Vagina (tissue), 2 donors: ENCODE data around the gene PDK2. TPM values are rescaled to one million over a fixed set of nuclear protein-coding genes. Genes with fewer than 3 reads are reported as not detected.

ENCODE experiments used
- DNase-seq, 2 donors: peaks; one replicate each; pipeline ENCODE4 v3.0.0-alpha.2; 2017; ENCODE audit errors: extremely low spot score in 2 of 2
- H3K27ac ChIP-seq: fragments of 200-600 bp; sonication (generic); one replicate; pipeline ENCODE4 v1.5.1; 2019
- H3K27me3 ChIP-seq: fragments of 200-600 bp; sonication (generic); one replicate; pipeline ENCODE4 v1.5.1; 2019
- H3K36me3 ChIP-seq, 2 donors: fragments of 200-600 bp; sonication (generic); one replicate each; pipeline ENCODE4 v1.5.1; 2017 to 2019
- H3K4me1 ChIP-seq: fragments of 200-600 bp; sonication (generic); one replicate; pipeline ENCODE4 v1.5.1; 2019
- H3K4me3 ChIP-seq, 2 donors: fragments of 200-600 bp; sonication (generic); 1 replicate in 1 of 2; 2 replicates in 1 of 2; pipeline ENCODE4 v1.5.1; 2016 to 2019
- H3K9me3 ChIP-seq: fragments of 200-600 bp; sonication (generic); one replicate; pipeline ENCODE4 v1.5.1; 2019
- POLR2A ChIP-seq, 2 donors: fragments of 450-650 bp; IDR thresholded peaks; one replicate each; pipeline ENCODE4 v1.6.1; 2017; ENCODE audit warnings: antibody characterized with exemption in 2 of 2, mild to moderate bottlenecking in 2 of 2, moderate library complexity in 2 of 2
- POLR2AphosphoS5 ChIP-seq, 2 donors: sonication (generic); formaldehyde crosslinking; IDR thresholded peaks; one replicate each; pipeline ENCODE4 v1.9.0; 2017; ENCODE audit warnings: antibody characterized with exemption in 2 of 2, mild to moderate bottlenecking in 2 of 2, low read depth in 1 of 2; ENCODE audit not compliant: insufficient read depth in 1 of 2
- intact Hi-C: fragments of 100-400 bp; cut with DNase I; formaldehyde crosslinking; loops from one replicate; pipeline ENCODE4 v1.15.1; 2023
- total RNA-seq: library from RNA; depleted of rRNA; stranded (reverse); fragments of >200 nt; gene quantifications from one replicate; pipeline ENCODE4 v1.2.3, GENCODE V29; 2016
- TF ChIP-seq, protein P1 (sequence below), 3 experiments: fragments of 450-650 bp in 2 of 3; fragments of 200-600 bp in 1 of 3; sonication (generic) in 1 of 3; IDR thresholded peaks; one replicate each; pipeline ENCODE4 v1.5.1; 2017 to 2019; ENCODE audit warnings: antibody characterized with exemption in 3 of 3, mild to moderate bottlenecking in 2 of 3, moderate library complexity in 2 of 3

Gene PDK2
- total RNA-seq, 1 donor from 2014 or later = 44.4 TPM

- Histone ChIP-seq H3K27ac (no peak overlapping the region), H3K36me3 (no peaks in the 10 kb centered on the region), H3K4me1 (peaks cover 63% of the 10 kb centered on the region), H3K4me3 (no peak overlapping the region), H3K27me3 (no peaks in the 10 kb centered on the region), H3K9me3 (no peaks in the 10 kb centered on the region)
- no peak for DNase-seq
- intact Hi-C loops = no loop called here
- no peak for TF ChIP-seq POLR2A (IDR thresholded peaks at IDR 0.05)
- TF ChIP-seq, protein P1, sequence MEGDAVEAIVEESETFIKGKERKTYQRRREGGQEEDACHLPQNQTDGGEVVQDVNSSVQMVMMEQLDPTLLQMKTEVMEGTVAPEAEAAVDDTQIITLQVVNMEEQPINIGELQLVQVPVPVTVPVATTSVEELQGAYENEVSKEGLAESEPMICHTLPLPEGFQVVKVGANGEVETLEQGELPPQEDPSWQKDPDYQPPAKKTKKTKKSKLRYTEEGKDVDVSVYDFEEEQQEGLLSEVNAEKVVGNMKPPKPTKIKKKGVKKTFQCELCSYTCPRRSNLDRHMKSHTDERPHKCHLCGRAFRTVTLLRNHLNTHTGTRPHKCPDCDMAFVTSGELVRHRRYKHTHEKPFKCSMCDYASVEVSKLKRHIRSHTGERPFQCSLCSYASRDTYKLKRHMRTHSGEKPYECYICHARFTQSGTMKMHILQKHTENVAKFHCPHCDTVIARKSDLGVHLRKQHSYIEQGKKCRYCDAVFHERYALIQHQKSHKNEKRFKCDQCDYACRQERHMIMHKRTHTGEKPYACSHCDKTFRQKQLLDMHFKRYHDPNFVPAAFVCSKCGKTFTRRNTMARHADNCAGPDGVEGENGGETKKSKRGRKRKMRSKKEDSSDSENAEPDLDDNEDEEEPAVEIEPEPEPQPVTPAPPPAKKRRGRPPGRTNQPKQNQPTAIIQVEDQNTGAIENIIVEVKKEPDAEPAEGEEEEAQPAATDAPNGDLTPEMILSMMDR (IDR thresholded peaks at IDR 0.05) = no peak
- TF ChIP-seq POLR2AphosphoS5 (IDR thresholded peaks at IDR 0.05; ENCODE audit: insufficient read depth in 1 of 2, low read depth in 1 of 2) = no peak
Observed at GRCh38 chr17:50097926-50098325, 2.8 kb downstream of the PDK2 start.

DNA sequence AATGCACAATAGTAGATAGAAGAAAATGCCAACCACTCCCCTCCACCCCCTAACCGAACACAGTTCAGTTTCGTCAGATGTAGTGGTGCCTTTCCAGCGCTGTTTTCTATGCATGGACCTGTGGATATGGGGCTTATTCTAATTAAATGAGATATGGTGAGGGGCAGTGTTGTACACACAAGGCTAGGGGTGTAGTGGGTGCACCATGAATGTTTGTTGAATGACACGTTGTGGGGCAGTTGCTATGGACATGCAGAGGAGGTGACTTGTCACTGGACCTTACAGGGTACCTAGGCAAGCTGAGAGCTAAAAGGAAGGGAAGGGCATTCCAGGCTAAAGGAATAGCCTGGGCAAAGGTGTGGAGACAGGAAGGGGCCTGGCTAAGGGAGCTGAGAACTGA lies 3.4 kb downstream of the PDK2 start:
- Histone ChIP-seq H3K27me3 (no peaks in the 10 kb centered on the region), H3K4me3 (no peak overlapping the region), H3K27ac (no peak overlapping the region), H3K36me3 (no peaks in the 10 kb centered on the region), H3K4me1 (peaks cover 70% of the 10 kb centered on the region), H3K9me3 (no peaks in the 10 kb centered on the region)
- DNase-seq = no peak
- intact Hi-C loops = no loop called here
- TF ChIP-seq POLR2A (IDR thresholded peaks at IDR 0.05) (no peak), POLR2AphosphoS5 (IDR thresholded peaks at IDR 0.05; ENCODE audit: insufficient read depth in 1 of 2, low read depth in 1 of 2) (no peak)
- TF ChIP-seq, protein P1 (IDR thresholded peaks at IDR 0.05) = no peak

DNA sequence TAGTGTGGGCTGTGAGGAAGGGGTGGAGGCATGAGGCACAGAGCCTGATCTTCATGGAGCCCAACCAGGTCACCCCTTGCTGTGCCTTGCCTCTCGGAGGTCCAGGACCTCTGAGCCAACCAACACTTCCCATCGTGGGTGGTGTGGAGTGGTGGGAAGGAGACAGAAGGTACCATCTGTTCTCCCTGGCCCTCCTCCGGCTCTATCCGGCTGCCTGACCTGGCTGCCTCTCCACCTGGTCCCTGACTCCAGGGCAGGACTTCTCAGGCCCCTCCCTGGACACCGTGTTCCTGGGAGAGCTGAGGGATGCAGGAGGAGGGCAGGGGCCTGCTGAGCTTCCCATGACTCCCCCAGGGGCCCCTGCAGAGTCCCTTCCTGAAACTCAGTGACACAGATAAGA lies 3.9 kb downstream of the PDK2 start:
- no peaks in the 10 kb centered on the region for H3K36me3 ChIP-seq
- peaks cover 70% of the 10 kb centered on the region for H3K4me1 ChIP-seq
- TF ChIP-seq POLR2AphosphoS5 (IDR thresholded peaks at IDR 0.05; ENCODE audit: insufficient read depth in 1 of 2, low read depth in 1 of 2) (no peak), POLR2A (IDR thresholded peaks at IDR 0.05) (no peak)
- TF ChIP-seq, protein P1 (IDR thresholded peaks at IDR 0.05) = no peak
- H3K4me3 ChIP-seq = no peak overlapping the region
- H3K27ac ChIP-seq = no peak overlapping the region
- H3K27me3 ChIP-seq = no peaks in the 10 kb centered on the region
- no peaks in the 10 kb centered on the region for H3K9me3 ChIP-seq
- no peak for DNase-seq
- intact Hi-C loops = no loop called here

- Histone ChIP-seq H3K4me1 (peaks cover 69% of the 10 kb centered on the region), H3K4me3 (no peak overlapping the region), H3K36me3 (no peaks in the 10 kb centered on the region), H3K27ac (peak overlapping the region; percentile 87), H3K27me3 (no peaks in the 10 kb centered on the region), H3K9me3 (no peaks in the 10 kb centered on the region)
- no peak for DNase-seq
- intact Hi-C loops = no loop called here
- TF ChIP-seq, protein P1 (IDR thresholded peaks at IDR 0.05) = no peak
- TF ChIP-seq POLR2AphosphoS5 (IDR thresholded peaks at IDR 0.05; ENCODE audit: insufficient read depth in 1 of 2, low read depth in 1 of 2) (no peak), POLR2A (IDR thresholded peaks at IDR 0.05) (no peak)
Observed at GRCh38 chr17:50100480-50100883, 5.3 kb downstream of the PDK2 start.

DNA sequence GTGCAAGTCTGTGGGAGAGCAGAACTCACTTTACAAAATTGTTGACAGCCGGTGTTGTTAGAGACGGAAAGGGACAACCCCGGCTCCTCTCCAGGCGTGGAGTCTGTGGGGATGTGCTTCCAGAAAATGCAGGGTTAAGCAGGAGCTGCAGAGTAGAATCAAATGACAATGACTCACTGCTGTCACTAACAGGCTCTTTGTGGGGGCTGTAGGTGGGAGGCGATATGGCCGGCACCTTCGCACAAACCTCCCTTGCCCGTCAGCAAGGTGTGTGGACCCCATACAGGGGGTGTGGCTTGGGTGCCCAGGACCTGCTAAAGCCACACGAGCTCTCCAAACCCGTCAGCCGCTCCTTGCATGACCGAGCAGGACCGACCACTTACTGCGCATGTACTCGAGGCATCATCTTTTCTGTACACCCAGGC lies 5.8 kb downstream of the PDK2 start:
- Histone ChIP-seq H3K4me1 (peaks cover 65% of the 10 kb centered on the region), H3K36me3 (peaks cover 0 to 2% of the 10 kb centered on the region in 2 donors), H3K9me3 (no peaks in the 10 kb centered on the region), H3K27me3 (no peaks in the 10 kb centered on the region), H3K4me3 (peak overlapping the region; percentile 4 to 17), H3K27ac (peak overlapping the region; percentile 87)
- intact Hi-C loops = no loop called here
- no peak for TF ChIP-seq POLR2AphosphoS5 (IDR thresholded peaks at IDR 0.05; ENCODE audit: insufficient read depth in 1 of 2, low read depth in 1 of 2)
- no peak for TF ChIP-seq POLR2A (IDR thresholded peaks at IDR 0.05)
- TF ChIP-seq, protein P1 (IDR thresholded peaks at IDR 0.05) = no peak
- no peak for DNase-seq
